Endometrial microvascular endothelial cells (primary cell): ENCODE data around the gene HS6ST3. TPM values are rescaled to one million over a fixed set of nuclear protein-coding genes. Genes with fewer than 3 reads are reported as not detected.
"Not testable (repeated sequence)": the region's sequence is repeated elsewhere in the genome, so short reads cannot be mapped to it uniquely, and the experiment has no call there.

Experiments
- in situ Hi-C: cut with HindIII; loops from 2 replicates; pipeline ENCODE4 v1.10.0; 2017; ENCODE audit warnings: low sequenced_read_pairs, low pct_unique_long_range_greater_than_20kb; ENCODE audit errors: inconsistent ontology term
- total RNA-seq: library from RNA; depleted of rRNA; stranded (reverse); fragments of >200 nt; gene quantifications from one replicate; pipeline ENCODE4 v1.2.3, GENCODE V29; 2015; ENCODE audit errors: inconsistent ontology term

The HS6ST3 gene
- total RNA-seq, 1 donor from 2014 or later = not detected

DNA sequence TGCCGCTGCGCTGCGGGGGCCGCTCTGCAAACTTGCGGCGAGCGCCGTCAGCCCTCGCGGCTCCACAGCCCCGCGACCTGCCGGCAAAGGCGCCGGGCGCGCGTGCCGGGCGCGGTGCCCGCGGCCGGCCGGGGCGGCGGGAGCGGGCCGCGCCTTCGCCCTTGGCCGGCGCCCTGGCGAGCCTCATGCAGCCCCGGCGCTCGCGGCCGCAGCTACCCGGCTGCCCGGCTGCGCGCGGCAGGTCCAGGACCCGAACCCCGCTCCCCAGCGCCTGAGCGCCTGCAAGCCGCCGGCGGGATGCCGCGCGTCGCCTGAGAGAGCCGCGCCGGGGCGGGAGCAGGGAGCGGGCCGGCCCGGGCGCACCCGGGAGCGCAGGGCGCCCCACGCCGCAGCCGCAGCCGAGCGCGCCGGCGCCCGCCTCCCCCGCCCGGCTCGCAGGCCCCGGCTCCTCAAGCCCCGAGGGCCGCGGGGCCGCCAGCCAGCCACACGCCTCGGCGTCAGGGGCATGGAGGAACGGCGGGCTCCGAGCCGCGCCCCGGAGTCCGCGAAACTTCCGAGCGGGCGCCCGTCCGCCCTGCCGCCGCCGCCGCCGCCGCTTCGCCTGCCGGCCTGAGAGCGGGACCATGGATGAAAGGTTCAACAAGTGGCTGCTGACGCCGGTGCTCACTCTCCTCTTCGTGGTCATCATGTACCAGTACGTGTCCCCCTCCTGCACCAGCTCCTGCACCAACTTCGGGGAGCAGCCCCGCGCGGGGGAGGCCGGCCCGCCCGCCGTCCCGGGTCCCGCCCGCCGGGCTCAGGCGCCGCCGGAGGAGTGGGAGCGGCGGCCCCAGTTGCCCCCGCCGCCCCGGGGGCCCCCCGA is 564 bp downstream of the HS6ST3 start:
- in situ Hi-C loops = no loop called here

DNA sequence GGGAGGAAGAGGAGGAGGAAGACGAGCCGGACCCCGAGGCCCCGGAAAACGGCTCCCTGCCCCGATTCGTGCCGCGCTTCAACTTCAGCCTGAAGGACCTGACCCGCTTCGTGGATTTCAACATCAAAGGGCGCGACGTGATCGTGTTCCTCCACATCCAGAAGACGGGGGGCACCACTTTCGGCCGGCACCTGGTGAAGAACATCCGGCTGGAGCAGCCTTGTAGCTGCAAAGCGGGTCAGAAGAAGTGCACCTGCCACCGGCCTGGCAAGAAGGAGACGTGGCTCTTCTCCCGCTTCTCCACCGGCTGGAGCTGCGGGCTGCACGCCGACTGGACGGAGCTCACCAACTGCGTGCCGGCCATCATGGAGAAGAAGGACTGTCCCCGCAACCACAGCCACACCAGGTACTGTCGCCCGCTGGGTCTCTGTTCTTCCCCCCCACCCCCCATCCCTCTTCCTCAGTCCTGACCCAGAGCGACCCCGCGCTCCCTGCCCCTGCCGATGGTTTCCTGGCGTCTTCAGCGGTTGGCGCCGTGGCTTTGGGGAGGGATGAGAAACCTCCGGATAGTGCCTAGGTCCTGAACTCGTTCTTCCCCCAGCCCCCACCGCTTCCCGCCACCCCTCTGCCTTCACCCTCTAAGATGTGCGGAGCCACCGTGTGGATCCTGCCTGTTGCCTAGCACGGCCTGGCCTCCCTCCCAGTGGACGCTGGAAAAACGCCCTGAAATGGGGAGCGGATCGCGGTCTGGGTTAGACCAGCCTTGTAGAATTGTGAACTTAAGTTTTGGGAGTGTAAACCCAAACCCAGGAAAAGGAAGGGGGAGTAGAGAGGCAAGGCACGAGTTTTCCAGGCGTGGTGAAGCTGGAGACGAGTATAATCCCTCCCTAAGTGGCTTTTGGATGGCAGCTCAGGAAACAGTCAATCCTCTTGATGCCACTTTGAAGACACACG is 1.5 kb downstream of the HS6ST3 start:
- in situ Hi-C loops = no loop called here

GRCh38 chr13:96093296-96094006 is 3.5 kb downstream of the HS6ST3 start:
- in situ Hi-C loops = no loop called here

DNA sequence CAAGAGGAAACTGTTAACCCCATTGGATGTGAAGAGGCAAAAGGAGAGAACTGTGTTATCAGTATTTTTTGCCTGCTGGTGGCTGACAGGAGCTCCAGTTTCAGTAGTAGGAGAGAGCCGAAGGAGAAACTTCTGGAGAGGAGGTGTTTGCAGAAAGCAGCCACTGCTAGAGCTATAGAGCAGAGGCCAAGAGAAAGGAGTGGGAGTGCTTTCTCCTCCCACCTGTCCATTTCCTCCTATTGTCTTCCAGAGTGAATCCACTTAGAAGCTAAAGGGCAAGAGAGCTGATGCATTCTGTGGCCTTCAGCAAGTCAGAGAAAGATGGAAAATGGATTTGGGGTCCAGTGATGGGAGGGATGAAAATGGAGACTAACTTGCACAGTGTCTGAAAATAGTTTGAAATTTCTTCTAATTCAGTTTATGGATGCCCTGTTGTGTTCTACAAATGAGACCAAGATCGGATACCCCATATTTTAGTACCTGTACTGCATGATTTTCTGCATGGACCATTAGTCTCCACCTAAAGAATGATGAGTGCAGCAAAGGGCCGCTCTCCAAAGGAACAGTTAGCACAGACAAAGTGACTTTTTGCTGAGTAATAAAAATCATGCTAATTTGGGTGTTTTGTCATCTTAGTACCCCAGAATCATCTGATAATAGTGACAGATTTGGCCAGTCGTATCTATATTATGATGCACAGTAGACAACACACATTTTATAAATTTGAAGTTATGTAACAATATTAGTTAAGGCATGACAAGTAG is 10.7 kb downstream of the HS6ST3 start:
- in situ Hi-C loops = no loop called here

GRCh38 chr13:96104516-96104915 is 14.6 kb downstream of the HS6ST3 start:
- in situ Hi-C loops = no loop called here

GRCh38 chr13:96108072-96108471 is 18.2 kb downstream of the HS6ST3 start:
- in situ Hi-C loops = not testable (repeated sequence)

- in situ Hi-C loops = no loop called here
Measured at GRCh38 chr13:96109125-96109524, 19.2 kb downstream of the HS6ST3 start.

DNA sequence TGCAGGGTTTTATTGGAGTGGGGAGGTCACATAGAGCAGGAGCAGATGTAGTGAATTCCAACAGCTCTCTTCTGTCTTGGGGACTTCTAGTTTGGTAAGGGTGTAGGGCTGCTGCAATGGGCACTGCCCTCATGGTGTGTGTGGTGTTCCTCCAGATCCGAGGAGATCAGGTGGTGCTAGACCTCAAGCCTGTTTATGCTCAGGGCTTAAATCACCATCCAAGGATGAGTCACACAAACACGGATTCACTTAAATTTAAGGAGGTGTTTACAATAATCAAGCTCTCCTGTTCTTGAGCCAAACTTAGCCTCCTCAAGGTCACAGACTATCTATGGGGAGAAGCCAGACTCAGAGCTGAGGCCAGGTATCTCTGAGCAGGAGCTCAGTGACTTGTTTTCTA is 23.0 kb downstream of the HS6ST3 start:
- in situ Hi-C loops = no loop called here

DNA sequence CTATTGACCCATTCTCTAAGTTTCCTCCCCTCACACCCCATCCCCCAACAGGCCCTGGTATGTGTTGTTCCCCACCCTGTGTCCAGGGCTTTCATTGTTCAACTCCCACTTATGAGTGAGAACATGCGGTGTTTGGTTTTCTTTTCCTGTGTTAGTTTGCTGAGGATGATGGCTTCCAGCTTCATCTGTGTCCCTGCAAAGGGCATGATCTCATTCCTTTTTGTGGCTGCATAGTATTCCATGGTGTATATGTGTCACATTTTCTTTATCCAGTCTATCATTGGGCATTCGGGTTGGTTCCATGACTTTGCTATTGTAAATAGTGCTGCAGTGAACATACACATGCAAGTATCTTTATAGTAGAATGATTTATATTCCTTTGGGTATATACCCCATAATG is 25.5 kb downstream of the HS6ST3 start:
- in situ Hi-C loops = not testable (repeated sequence)

- in situ Hi-C loops = no loop called here
Measured at GRCh38 chr13:96119921-96120320, 30.0 kb downstream of the HS6ST3 start.

DNA sequence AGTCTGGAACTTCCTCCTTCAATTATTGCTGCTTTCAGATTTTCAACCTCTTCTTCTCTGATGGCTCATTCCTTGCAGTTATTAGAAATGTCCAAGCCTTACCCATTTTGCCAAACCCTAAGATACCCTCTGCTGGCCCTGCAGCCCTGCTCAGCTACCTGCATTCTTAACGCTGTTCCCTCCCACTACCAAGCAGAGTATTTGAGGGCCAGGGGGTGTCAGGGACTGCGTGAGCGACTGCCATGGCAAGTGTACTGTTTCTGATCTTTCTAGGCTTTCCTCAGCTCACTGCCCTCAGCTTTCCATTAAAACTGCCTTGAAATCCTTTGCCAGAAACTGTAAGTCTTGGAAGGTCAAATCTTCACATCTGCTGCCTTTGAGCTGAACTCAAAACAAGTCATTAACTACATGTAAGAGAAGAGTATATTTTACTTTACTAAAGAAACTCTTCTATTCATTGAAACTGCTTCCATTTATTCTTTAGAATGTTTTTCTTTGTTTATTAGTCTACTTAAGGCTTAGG is 41.0 kb downstream of the HS6ST3 start:
- in situ Hi-C loops = no loop called here

- in situ Hi-C loops = no loop called here
Measured at GRCh38 chr13:96141032-96141431, 51.1 kb downstream of the HS6ST3 start.

- in situ Hi-C loops = no loop called here
Measured at GRCh38 chr13:96159725-96160124, 69.8 kb downstream of the HS6ST3 start.

- in situ Hi-C loops = no loop called here
Measured at GRCh38 chr13:96161141-96161540, 71.2 kb downstream of the HS6ST3 start.

DNA sequence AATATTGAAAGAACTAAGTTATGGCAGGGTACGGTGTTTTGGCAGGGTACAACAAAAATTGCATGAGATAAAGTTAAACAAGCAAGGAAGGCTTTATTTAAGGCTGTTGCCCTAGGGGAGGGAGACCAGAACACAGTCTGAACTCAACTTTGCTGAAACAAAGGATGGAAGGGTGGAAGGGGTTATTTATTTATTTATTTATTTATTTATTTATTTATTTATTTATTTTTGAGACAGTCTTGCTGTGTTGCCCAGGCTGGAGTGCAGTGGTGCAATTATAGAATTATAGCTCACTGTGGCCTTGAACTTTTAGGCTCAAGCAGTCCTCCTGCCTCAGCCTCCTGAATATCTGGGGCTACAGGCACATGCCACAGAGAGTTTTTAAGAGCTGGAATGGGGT is 75.9 kb downstream of the HS6ST3 start:
- in situ Hi-C loops = no loop called here

DNA sequence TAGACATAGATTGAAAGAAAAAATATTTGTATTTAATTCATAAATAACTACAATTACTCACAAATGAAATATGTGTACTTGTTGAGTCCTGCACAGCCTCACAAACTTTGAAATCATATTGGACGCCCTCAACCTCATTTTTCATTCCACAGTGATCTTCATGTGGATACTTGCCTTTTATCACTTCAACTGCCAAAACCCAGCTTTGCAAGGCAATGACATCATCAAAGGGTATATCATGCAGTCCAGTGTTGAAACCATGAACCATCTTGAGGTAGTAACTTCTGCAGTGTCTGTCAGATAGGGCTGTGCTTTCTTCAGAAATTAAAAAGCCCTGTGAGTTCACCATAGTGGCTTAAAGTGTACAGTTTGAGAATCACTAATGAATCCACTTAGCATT is 82.2 kb downstream of the HS6ST3 start:
- in situ Hi-C loops = no loop called here

DNA sequence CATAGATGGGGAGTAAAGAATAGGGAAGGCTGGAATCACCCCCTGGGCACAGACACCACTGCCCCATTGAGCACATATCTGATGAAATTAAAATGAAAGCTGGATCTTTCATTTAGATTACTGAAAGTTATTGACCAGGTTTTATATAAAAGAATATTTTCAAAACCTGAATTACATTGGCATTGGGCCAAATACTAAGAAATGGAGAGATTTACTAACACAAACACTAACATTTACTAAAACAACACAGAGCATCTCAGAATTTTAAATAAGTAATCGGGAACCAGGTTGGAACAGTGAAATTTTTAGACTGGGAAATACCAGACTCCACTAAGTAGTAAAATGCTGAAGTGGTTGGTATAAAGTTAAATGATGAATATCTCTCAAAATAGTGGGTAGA is 88.9 kb downstream of the HS6ST3 start:
- in situ Hi-C loops = no loop called here

DNA sequence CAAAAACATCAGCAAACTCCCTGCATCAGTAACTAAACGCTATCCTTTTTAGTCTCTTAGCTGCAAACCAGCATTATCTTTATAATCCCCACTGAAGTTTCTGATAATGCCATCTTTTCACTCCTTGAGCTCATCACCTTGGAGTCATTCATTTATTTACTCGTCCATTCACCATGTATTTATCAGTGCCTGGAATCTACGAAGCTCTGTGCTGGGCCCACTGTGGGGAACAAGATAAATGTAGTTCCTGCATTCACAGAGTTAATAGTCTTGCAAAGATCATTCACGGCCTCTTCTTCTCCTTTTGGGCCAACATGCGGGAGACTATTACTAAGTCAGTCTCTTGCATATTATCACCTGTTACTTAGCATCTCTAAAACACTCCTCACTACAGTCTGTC is 89.4 kb downstream of the HS6ST3 start:
- in situ Hi-C loops = no loop called here
